22Rv1 (cell line): Measurements from ENCODE around the gene CYBRD1.

Experiments
- ZFX ChIP-seq: fragments of 450-650 bp; IDR thresholded peaks from 2 replicates; pipeline ENCODE4 v1.6.1; 2017; ENCODE audit warnings: antibody characterized with exemption, borderline replicate concordance
- TF ChIP-seq, protein P1 (sequence below): fragments of 450-650 bp; IDR thresholded peaks from 2 replicates; pipeline ENCODE4 v1.5.1; 2017; ENCODE audit warnings: mild to moderate bottlenecking

GRCh38 chr2:171522788-171523087 lies 464 bp downstream of the CYBRD1 start:
- TF ChIP-seq, protein P1, sequence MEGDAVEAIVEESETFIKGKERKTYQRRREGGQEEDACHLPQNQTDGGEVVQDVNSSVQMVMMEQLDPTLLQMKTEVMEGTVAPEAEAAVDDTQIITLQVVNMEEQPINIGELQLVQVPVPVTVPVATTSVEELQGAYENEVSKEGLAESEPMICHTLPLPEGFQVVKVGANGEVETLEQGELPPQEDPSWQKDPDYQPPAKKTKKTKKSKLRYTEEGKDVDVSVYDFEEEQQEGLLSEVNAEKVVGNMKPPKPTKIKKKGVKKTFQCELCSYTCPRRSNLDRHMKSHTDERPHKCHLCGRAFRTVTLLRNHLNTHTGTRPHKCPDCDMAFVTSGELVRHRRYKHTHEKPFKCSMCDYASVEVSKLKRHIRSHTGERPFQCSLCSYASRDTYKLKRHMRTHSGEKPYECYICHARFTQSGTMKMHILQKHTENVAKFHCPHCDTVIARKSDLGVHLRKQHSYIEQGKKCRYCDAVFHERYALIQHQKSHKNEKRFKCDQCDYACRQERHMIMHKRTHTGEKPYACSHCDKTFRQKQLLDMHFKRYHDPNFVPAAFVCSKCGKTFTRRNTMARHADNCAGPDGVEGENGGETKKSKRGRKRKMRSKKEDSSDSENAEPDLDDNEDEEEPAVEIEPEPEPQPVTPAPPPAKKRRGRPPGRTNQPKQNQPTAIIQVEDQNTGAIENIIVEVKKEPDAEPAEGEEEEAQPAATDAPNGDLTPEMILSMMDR = no peak
- no peak for TF ChIP-seq ZFX
